Measurements from ENCODE around the gene LCN6. TPM values are rescaled to one million over a fixed set of nuclear protein-coding genes. Genes with fewer than 3 reads are reported as not detected.

The LCN6 gene
- total RNA-seq, 2 experiments from 2014 or later, result not detected

DNA sequence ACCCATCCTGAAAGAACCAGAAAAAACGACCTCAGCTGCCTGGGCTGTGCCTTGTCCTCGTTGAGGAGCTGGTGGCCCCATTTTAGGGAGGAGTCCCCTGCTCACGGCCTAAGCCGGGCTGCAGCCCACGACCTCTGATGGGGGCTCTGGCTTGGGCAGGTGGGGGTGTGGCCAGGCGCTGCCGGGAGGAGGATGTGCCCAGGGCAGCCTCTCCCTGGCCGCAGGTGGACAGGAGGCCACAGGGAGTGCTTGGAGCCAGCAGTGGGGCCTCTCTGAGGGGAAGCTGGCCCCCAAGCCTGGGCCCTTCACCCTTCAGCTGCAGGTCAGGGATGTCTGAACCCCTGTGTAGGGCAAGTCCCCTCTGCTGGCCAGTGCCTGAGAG lies 33.4 kb downstream of the LCN6 start:
- no peak overlapping the region for H3K27ac ChIP-seq (ENCODE audit: low read depth in 1 of 2, low read length in 2 of 2)
- H3K27me3 ChIP-seq (ENCODE audit: control insufficient read depth in 1 of 2, insufficient read depth in 2 of 2, low read length in 2 of 2), result peaks cover 35 to 37% of the 10 kb centered on the region in 2 experiments
- H3K36me3 Mint-ChIP-seq (ENCODE audit: low read depth), result no peaks in the 10 kb centered on the region
- no peak overlapping the region for H3K27ac Mint-ChIP-seq
- TF ChIP-seq, protein P1, sequence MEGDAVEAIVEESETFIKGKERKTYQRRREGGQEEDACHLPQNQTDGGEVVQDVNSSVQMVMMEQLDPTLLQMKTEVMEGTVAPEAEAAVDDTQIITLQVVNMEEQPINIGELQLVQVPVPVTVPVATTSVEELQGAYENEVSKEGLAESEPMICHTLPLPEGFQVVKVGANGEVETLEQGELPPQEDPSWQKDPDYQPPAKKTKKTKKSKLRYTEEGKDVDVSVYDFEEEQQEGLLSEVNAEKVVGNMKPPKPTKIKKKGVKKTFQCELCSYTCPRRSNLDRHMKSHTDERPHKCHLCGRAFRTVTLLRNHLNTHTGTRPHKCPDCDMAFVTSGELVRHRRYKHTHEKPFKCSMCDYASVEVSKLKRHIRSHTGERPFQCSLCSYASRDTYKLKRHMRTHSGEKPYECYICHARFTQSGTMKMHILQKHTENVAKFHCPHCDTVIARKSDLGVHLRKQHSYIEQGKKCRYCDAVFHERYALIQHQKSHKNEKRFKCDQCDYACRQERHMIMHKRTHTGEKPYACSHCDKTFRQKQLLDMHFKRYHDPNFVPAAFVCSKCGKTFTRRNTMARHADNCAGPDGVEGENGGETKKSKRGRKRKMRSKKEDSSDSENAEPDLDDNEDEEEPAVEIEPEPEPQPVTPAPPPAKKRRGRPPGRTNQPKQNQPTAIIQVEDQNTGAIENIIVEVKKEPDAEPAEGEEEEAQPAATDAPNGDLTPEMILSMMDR (IDR thresholded peaks at IDR 0.05), result no peak
- peaks cover 24% of the 10 kb centered on the region for H3K4me1 ChIP-seq (ENCODE audit: insufficient read depth, low read length)
- no peak overlapping the region for H3K4me3 Mint-ChIP-seq
- no peaks in the 10 kb centered on the region for H3K4me1 Mint-ChIP-seq (ENCODE audit: low read depth)
- ChIA-PET CTCF (interaction anchor here (1.4 kb wide), 1 partner anchor 12 kb away, joined by 4 read pairs; no protein-coding TSS in a partner anchor), POLR2A (interaction anchor here (2.0 to 2.1 kb wide), 2 partner anchors 8 to 13 kb away, joined by 10 to 12 read pairs; no protein-coding TSS in a partner anchor)
- no peaks in the 10 kb centered on the region for H3K36me3 ChIP-seq (ENCODE audit: insufficient read depth, low read length)
- peaks cover 39% of the 10 kb centered on the region for H3K27me3 Mint-ChIP-seq
- H3K9me3 ChIP-seq (ENCODE audit: control insufficient read depth in 1 of 2, insufficient read depth in 1 of 2, low read length in 2 of 2), result peaks cover 0 to 18% of the 10 kb centered on the region in 2 experiments
- H3K9me3 Mint-ChIP-seq, result no peaks in the 10 kb centered on the region
- ATAC-seq (ENCODE audit: poor library complexity) (no peak), DNase-seq (peak in 1 of 14 experiments; percentile 17)
- no peak overlapping the region for H3K4me3 ChIP-seq (ENCODE audit: low read length)
- intact Hi-C loops (cut with DNase I, micrococcal nuclease), result no loop called here

DNA sequence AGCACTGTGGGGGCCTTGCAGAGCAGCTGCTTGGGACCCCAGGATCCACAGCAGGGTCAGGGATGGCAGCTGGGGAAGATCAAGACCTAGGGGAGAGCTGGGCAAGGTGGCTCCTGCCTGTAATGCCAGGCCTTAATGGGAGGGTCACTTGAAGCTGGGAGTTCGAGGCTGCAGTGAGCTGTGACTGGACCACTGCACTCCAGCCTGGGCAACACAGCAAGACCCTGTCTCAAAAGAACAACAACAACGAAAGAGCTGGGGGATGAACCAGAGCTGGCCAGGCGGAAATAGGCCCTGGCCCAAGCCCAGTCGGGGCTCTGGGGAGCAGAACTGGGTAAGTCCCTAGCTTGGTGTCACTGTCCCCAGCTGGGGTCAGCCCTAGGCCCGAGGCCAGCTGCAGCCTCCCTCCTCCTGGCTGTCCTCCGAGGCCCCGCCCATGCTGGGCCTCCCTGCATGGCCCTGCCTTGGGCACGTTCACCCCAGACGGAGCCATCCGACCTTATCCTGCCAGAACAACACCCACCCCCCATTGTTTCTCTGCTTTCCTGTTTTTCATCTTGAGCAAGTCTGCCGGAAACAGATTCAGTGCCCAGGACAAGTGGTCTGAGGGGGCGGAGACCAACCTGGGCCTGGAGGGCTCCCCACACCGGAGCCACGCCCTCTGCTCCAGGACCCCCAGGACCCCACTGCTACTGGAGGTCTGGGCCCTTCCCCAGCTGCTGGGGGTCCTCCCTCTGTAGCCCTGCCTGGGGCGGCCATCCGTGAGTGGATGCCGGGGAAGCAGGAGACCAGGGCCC lies 34.0 kb downstream of the LCN6 start:
- POLR2A ChIA-PET, result interaction anchor here (0.6 to 2.1 kb wide), 3 partner anchors 9 to 806 kb away, joined by 3 to 12 read pairs (median 10); no protein-coding TSS in a partner anchor
- CTCF ChIA-PET, result interaction anchor here (1.6 kb wide), 1 partner anchor 14 kb away, joined by 7 read pairs; no protein-coding TSS in a partner anchor
- DNase-seq, result peak in 1 of 14 experiments; percentile 25
- H3K27me3 ChIP-seq (ENCODE audit: control insufficient read depth in 1 of 2, insufficient read depth in 2 of 2, low read length in 2 of 2), result peaks cover 36 to 37% of the 10 kb centered on the region in 2 experiments
- Mint-ChIP-seq H3K4me3 (peak overlapping the region; percentile 38), H3K27ac (no peak overlapping the region), H3K36me3 (ENCODE audit: low read depth) (no peaks in the 10 kb centered on the region), H3K4me1 (ENCODE audit: low read depth) (no peaks in the 10 kb centered on the region), H3K9me3 (no peaks in the 10 kb centered on the region), H3K27me3 (peaks cover 39% of the 10 kb centered on the region)
- TF ChIP-seq, protein P1 (IDR thresholded peaks at IDR 0.05), result no peak
- no peak overlapping the region for H3K27ac ChIP-seq (ENCODE audit: low read depth in 1 of 2, low read length in 2 of 2)
- no peak overlapping the region for H3K4me3 ChIP-seq (ENCODE audit: low read length)
- intact Hi-C loops (cut with DNase I, micrococcal nuclease), result no loop called here
- peaks cover 21% of the 10 kb centered on the region for H3K4me1 ChIP-seq (ENCODE audit: insufficient read depth, low read length)
- no peaks in the 10 kb centered on the region for H3K36me3 ChIP-seq (ENCODE audit: insufficient read depth, low read length)
- no peak for ATAC-seq (ENCODE audit: poor library complexity)
- peaks cover 0 to 18% of the 10 kb centered on the region in 2 experiments for H3K9me3 ChIP-seq (ENCODE audit: control insufficient read depth in 1 of 2, insufficient read depth in 1 of 2, low read length in 2 of 2)

DNA sequence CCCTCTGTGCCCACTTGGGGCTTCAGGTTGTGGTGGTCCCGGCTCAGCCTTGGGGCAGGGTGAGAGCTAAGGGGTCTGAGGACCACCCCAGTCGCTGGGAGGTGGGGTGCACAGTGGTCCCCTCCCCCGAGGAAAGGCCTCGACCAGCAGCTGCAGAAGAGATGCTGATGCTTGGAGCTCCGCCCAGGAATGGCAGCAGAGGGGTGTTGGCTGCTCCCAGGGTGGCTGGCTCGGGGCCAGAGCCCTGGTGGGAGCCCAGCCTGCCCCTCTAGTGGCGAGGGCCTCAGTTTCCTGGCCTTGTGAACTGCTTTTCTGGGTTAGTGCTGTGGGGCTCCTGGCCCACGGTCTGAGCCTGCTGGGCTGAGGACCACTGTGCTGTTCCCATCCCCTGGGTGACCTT lies 34.8 kb downstream of the LCN6 start:
- intact Hi-C loops (cut with DNase I, micrococcal nuclease), result no loop called here
- peaks cover 37% of the 10 kb centered on the region in 2 experiments for H3K27me3 ChIP-seq (ENCODE audit: control insufficient read depth in 1 of 2, insufficient read depth in 2 of 2, low read length in 2 of 2)
- H3K4me3 Mint-ChIP-seq, result no peak overlapping the region

More for the DNA sequence above, 34.8 kb downstream of the LCN6 start:
- Histone ChIP-seq H3K4me3 (ENCODE audit: low read length) (no peak overlapping the region), H3K27ac (ENCODE audit: low read depth in 1 of 2, low read length in 2 of 2) (no peak overlapping the region), H3K36me3 (ENCODE audit: insufficient read depth, low read length) (no peaks in the 10 kb centered on the region), H3K4me1 (ENCODE audit: insufficient read depth, low read length) (peaks cover 14% of the 10 kb centered on the region), H3K9me3 (ENCODE audit: control insufficient read depth in 1 of 2, insufficient read depth in 1 of 2, low read length in 2 of 2) (peaks cover 0 to 18% of the 10 kb centered on the region in 2 experiments)
- DNase-seq, result peak in 1 of 14 experiments; percentile 20
- H3K27ac Mint-ChIP-seq, result no peak overlapping the region
- POLR2A ChIA-PET, result interaction anchor here (0.6 to 2.1 kb wide), 3 partner anchors 9 to 806 kb away, joined by 3 to 12 read pairs (median 10); no protein-coding TSS in a partner anchor
- no peaks in the 10 kb centered on the region for H3K36me3 Mint-ChIP-seq (ENCODE audit: low read depth)
- H3K9me3 Mint-ChIP-seq, result no peaks in the 10 kb centered on the region
- peaks cover 44% of the 10 kb centered on the region for H3K27me3 Mint-ChIP-seq
- TF ChIP-seq, protein P1 (IDR thresholded peaks at IDR 0.05), result no peak
- no peak for ATAC-seq (ENCODE audit: poor library complexity)
- CTCF ChIA-PET, result interaction anchor here (1.6 kb wide), 1 partner anchor 14 kb away, joined by 7 read pairs; no protein-coding TSS in a partner anchor
- no peaks in the 10 kb centered on the region for H3K4me1 Mint-ChIP-seq (ENCODE audit: low read depth)
